Superior temporal gyrus (tissue), 1 donor: ENCODE results near the gene MFSD2B.
"Not testable (repeated sequence)": the region's sequence is repeated elsewhere in the genome, so short reads cannot be mapped to it uniquely, and the experiment has no call there.

Source experiments
- DNase-seq: peaks from one replicate; pipeline ENCODE4 v3.0.0-alpha.2; 2016; ENCODE audit errors: extremely low spot score

MFSD2B gene, protein sequence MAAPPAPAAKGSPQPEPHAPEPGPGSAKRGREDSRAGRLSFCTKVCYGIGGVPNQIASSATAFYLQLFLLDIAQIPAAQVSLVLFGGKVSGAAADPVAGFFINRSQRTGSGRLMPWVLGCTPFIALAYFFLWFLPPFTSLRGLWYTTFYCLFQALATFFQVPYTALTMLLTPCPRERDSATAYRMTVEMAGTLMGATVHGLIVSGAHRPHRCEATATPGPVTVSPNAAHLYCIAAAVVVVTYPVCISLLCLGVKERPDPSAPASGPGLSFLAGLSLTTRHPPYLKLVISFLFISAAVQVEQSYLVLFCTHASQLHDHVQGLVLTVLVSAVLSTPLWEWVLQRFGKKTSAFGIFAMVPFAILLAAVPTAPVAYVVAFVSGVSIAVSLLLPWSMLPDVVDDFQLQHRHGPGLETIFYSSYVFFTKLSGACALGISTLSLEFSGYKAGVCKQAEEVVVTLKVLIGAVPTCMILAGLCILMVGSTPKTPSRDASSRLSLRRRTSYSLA

GRCh38 chr2:24009680-24010476, at the start of gene MFSD2B:
Gene MFSD2B, plus strand, starts transcription at chr2:24010085. Its CDS starts 12 bp downstream, at chr2:24010097.
- DNase-seq: no peak

GRCh38 chr2:23967846-23968245, 42.0 kb upstream of the MFSD2B start:
- no peak for DNase-seq

- DNase-seq: no peak
These were observed 33.0 kb upstream of the MFSD2B start for GRCh38 chr2:23976883-23977282.

DNA sequence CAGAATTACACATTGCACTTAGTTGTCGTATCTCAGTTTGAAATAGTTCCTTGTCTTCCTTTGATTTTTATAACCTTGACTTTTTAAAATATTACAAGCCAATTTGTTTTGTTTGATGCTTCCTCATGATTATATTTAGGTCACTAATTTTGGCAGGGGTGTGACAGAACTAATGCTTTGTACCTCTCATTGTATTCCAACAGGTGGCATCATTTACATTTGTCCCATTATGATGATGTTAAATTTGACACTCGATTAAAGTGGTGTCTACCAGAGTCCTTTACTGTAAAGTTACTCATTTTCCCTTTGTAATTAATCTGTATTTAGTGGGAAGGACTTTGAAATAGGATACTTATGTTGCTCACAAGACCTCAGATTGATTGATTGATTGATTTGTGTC, 21.5 kb upstream of the MFSD2B start:
- DNase-seq: no peak

DNA sequence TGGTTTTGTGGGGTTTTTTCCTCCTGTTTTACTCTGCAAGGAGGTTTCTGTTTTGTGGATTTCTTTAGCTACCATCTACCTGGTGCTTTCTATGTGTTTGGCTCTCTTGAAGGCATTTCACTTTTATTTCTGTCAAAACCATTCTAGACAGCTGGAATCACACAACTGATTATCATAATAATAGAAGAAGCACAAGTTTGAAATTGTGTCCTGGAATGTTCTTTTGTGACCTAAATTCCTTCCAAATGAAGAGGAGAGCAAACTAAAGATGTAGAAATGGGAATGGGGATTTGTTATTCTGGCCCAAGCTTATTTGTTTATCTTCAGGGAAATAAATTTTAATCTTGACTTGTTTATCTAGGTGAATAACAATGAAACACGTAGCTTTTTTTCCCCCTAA, 17.0 kb upstream of the MFSD2B start:
- DNase-seq: no peak

DNA sequence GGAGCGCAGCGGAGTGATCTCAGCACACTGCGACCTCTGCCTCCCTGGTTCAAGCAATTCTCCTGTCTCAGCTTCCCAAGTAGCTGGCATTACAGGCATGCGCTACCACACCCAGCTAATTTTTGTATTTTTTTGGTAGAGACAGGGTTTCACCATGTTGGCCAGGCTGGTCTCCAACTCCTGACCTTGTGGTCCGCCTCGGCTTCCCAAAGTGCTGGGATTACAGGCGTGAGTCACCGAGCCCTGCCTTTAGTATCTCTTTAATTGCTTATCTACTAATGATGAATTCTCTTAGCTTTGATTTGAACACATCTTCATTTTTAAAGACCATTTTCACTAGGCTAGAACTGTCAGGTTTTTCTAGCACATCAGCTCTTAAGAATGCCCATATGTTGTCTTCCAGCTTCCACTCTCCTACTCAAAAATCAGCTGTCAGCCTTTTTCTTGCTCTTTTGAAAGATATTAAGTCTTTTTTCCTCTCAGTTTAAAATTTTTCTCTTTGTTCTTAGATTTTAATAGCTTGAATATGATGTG, 16.1 kb upstream of the MFSD2B start:
- no peak for DNase-seq

DNA sequence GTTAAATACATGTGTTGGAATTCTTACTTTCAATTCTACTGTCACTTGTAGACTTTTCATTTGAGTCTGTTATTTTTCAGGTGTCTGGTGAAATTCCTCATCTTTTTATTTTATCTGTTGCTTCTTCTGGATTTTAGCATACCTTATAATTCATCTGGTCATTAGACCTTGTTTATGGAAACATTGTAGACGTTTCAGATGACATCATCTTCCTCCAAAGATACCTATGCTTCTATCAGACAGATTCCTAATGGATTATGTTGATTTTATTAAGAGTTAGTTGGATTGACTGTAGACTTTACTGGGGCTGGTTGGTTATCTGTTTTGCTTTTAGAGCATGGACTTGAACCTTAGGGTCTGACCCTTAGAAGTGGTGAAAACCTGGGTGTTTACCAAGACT, 15.3 kb upstream of the MFSD2B start:
- DNase-seq: no peak

- DNase-seq: no peak
These were observed 2.2 kb upstream of the MFSD2B start for GRCh38 chr2:24007693-24008092.

GRCh38 chr2:24008672-24009366, 1.1 kb upstream of the MFSD2B start:
- no peak for DNase-seq

GRCh38 chr2:24009367-24009679, 562 bp upstream of the MFSD2B start:
- no peak for DNase-seq

GRCh38 chr2:24010477-24011249, 778 bp downstream of the MFSD2B start:
- no peak for DNase-seq

- no peak for DNase-seq
These were observed 1.6 kb downstream of the MFSD2B start for GRCh38 chr2:24011250-24012104.

DNA sequence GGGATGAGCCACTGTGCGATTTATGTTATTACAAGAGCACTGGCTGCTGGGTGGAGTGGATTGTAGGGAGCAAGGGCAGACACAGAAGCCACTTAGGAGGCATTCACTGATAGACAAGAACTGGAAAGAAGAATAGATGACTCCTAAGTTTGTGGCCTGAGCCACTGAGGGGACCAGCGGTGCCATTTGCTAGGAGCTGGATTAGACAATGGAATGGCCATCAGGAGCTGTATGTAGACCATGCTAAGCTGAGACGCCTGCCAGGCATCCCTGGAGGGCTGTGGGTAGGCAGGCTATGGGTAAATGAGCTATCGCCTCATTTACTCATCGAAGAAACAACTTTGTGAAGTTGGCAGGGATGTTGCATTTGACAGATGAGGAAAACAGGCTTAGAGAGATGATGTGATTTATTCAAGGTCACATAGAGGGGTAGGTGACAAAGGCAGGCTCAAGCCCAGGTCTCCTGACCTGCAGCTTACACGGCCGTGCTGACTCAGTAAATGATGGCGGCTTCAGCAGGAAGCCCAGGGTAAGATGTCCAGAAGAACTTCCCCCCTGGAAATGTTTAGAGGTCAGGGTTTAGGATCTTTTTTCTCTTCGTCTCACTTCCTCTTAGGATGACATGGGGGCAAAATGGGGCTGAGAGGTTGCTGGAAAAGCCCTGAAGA, 2.8 kb downstream of the MFSD2B start:
- DNase-seq: no peak

DNA sequence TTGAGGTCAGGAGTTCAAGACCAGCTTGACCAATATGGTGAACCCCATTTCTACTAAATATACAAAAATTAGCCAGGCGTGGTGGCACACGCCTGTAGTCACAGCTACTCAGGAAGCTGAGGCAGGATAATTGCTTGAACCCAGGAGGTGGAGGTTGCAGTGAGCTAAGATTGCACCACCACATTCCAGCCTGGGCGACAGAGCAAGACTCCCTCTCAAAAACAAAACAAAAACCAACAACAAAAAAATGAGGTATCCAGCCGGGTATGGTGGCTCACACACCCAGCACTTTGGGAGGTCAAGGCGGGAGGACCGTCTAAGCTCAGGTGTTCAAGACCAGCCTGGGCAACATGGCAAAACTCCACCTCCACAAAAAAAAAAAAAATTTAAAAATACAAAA, 5.0 kb downstream of the MFSD2B start:
- DNase-seq: not testable (repeated sequence)

- no peak for DNase-seq
These were observed 5.9 kb downstream of the MFSD2B start for GRCh38 chr2:24015562-24016375.

- no peak for DNase-seq
These were observed 6.5 kb downstream of the MFSD2B start for GRCh38 chr2:24016376-24016761.

GRCh38 chr2:24016853-24017703, 7.2 kb downstream of the MFSD2B start:
- DNase-seq: no peak

DNA sequence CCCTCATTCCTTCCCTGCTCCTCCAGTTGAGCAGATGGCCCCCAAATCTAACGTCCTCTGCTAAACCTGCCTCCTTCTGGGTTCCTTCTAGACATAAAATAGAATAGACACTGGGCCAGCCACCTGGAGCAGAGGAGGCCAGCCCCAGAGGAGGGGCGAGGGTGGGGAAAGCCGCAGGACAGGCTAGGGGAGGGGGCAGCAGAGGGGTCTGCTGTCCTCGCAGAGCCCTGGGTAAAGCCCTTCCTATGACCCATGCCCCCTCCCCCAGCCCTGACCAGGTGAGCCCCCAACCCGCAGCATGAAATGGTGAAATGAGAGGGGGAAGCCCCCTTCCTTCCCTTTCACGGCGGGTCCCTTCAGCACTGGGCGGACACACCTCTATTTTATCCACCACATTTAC, 7.8 kb downstream of the MFSD2B start:
- no peak for DNase-seq
